ENCODE measurements around the gene ARHGAP25. TPM values are rescaled to one million over a fixed set of nuclear protein-coding genes. Genes with fewer than 3 reads are reported as not detected.

Gene ARHGAP25
- total RNA-seq, 1 experiment from 2014 or later = 6.2 TPM

DNA sequence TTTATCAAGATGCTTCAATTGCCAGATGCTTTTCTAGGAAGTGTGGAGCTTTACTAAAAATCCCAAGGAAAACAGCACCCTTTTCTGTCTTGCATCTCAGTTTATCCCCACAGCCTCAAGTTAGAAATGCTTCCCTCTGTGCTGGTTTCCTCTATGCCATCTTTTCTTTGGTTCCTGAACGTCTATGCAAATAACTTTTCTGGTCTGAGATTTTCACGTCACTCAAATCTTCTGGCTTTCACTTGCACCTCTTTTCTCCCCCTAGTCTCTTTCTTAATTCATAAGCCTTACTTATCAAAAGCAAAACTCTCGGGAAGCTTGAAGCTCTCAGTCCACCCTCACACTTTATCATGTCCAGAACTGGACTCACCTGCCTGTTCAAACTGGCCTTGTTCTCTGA lies 33.9 kb downstream of the ARHGAP25 start:
- Histone ChIP-seq H3K4me1 (ENCODE audit: insufficient read depth, low read length, poor library complexity, severe bottlenecking) (no peaks in the 10 kb centered on the region), H3K36me3 (ENCODE audit: insufficient read depth, low read length, poor library complexity, severe bottlenecking) (no peaks in the 10 kb centered on the region), H3K9me3 (ENCODE audit: low read depth, low read length, poor library complexity, severe bottlenecking) (no peaks in the 10 kb centered on the region), H3K4me3 (ENCODE audit: low read depth, low read length, poor library complexity, severe bottlenecking) (no peak overlapping the region), H3K27ac (ENCODE audit: low read depth, low read length, poor library complexity, severe bottlenecking) (no peak overlapping the region), H3K27me3 (replicated peaks; ENCODE audit: insufficient read depth, low read depth, low read length, poor library complexity) (no peaks in the 10 kb centered on the region)
- intact Hi-C loops (cut with micrococcal nuclease; ENCODE audit: unreplicated experiment) = no loop called here
- no TSS peak for BruUV-seq (replicated peaks)
- TF ChIP-seq, protein P1, sequence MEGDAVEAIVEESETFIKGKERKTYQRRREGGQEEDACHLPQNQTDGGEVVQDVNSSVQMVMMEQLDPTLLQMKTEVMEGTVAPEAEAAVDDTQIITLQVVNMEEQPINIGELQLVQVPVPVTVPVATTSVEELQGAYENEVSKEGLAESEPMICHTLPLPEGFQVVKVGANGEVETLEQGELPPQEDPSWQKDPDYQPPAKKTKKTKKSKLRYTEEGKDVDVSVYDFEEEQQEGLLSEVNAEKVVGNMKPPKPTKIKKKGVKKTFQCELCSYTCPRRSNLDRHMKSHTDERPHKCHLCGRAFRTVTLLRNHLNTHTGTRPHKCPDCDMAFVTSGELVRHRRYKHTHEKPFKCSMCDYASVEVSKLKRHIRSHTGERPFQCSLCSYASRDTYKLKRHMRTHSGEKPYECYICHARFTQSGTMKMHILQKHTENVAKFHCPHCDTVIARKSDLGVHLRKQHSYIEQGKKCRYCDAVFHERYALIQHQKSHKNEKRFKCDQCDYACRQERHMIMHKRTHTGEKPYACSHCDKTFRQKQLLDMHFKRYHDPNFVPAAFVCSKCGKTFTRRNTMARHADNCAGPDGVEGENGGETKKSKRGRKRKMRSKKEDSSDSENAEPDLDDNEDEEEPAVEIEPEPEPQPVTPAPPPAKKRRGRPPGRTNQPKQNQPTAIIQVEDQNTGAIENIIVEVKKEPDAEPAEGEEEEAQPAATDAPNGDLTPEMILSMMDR (conservative IDR thresholded peaks at IDR 0.05; ENCODE audit: low read depth, low read length) = no peak
- no peak for TF ChIP-seq EZH2 (IDR thresholded peaks at IDR 0.05; ENCODE audit: borderline replicate concordance, low read depth, low read length, poor library complexity, severe bottlenecking)
- DNase-seq (ENCODE audit: low spot score) = no peak
- ChIA-PET POLR2A (ENCODE audit: low non-redundant PET) (no interaction called here), CTCF (no interaction called here)

DNA sequence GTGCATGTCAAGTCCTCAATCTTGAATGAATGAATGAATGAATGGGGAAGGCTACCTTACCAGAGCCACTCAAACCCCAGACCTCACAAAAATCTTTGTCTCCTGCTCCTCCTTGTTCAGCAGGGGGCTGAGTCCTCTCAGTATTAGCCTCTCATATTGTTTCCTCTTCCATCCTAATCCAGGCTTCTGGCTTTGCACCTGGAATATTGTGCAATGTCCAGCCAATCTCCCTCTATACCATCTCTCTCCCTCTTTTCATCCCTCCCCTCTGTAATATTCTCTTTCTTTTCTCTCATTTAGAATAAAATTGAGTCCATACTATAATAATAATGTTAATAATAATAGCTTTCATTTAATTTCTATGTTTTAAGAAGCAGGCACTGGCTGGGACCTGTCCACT lies 34.3 kb downstream of the ARHGAP25 start:
- DNase-seq (ENCODE audit: low spot score) = no peak
- TF ChIP-seq EZH2 (IDR thresholded peaks at IDR 0.05; ENCODE audit: borderline replicate concordance, low read depth, low read length, poor library complexity, severe bottlenecking) = no peak
- TF ChIP-seq, protein P1 (conservative IDR thresholded peaks at IDR 0.05; ENCODE audit: low read depth, low read length) = no peak
- CTCF ChIA-PET = no interaction called here
- Histone ChIP-seq H3K27me3 (replicated peaks; ENCODE audit: insufficient read depth, low read depth, low read length, poor library complexity) (no peaks in the 10 kb centered on the region), H3K9me3 (ENCODE audit: low read depth, low read length, poor library complexity, severe bottlenecking) (no peaks in the 10 kb centered on the region), H3K36me3 (ENCODE audit: insufficient read depth, low read length, poor library complexity, severe bottlenecking) (no peaks in the 10 kb centered on the region), H3K4me3 (ENCODE audit: low read depth, low read length, poor library complexity, severe bottlenecking) (no peak overlapping the region), H3K4me1 (ENCODE audit: insufficient read depth, low read length, poor library complexity, severe bottlenecking) (no peaks in the 10 kb centered on the region), H3K27ac (ENCODE audit: low read depth, low read length, poor library complexity, severe bottlenecking) (no peak overlapping the region)
- BruUV-seq (replicated peaks) = no TSS peak
- POLR2A ChIA-PET (ENCODE audit: low non-redundant PET) = no interaction called here
- intact Hi-C loops (cut with micrococcal nuclease; ENCODE audit: unreplicated experiment) = no loop called here

- H3K36me3 ChIP-seq (ENCODE audit: insufficient read depth, low read length, poor library complexity, severe bottlenecking) = no peaks in the 10 kb centered on the region
- ChIA-PET POLR2A (ENCODE audit: low non-redundant PET) (no interaction called here), CTCF (no interaction called here)
- H3K27me3 ChIP-seq (replicated peaks; ENCODE audit: insufficient read depth, low read depth, low read length, poor library complexity) = no peaks in the 10 kb centered on the region
- intact Hi-C loops (cut with micrococcal nuclease; ENCODE audit: unreplicated experiment) = no loop called here
- H3K4me3 ChIP-seq (ENCODE audit: low read depth, low read length, poor library complexity, severe bottlenecking) = no peak overlapping the region
- H3K4me1 ChIP-seq (ENCODE audit: insufficient read depth, low read length, poor library complexity, severe bottlenecking) = no peaks in the 10 kb centered on the region
- H3K9me3 ChIP-seq (ENCODE audit: low read depth, low read length, poor library complexity, severe bottlenecking) = no peaks in the 10 kb centered on the region
- no TSS peak for BruUV-seq (replicated peaks)
- TF ChIP-seq EZH2 (IDR thresholded peaks at IDR 0.05; ENCODE audit: borderline replicate concordance, low read depth, low read length, poor library complexity, severe bottlenecking) = no peak
- TF ChIP-seq, protein P1 (conservative IDR thresholded peaks at IDR 0.05; ENCODE audit: low read depth, low read length) = no peak
- no peak for DNase-seq (ENCODE audit: low spot score)
- no peak overlapping the region for H3K27ac ChIP-seq (ENCODE audit: low read depth, low read length, poor library complexity, severe bottlenecking)
These were observed 35.1 kb downstream of the ARHGAP25 start for GRCh38 chr2:68769586-68770270.

Measured in A673 (cell line).